GM21825 (cell line): ENCODE measurements around the gene ICAM4.
"Not testable (repeated sequence)": the region's sequence is repeated elsewhere in the genome, so short reads cannot be mapped to it uniquely, and the experiment has no call there.

Source experiments
- ATAC-seq: cut with Tn5 transposase; IDR thresholded peaks from one replicate; pipeline ENCODE4 v1.9.1; 2021; ENCODE audit warnings: mild to moderate bottlenecking, moderate library complexity; ENCODE audit not compliant: unreplicated experiment

ICAM4 gene

GRCh38 chr19:10336725-10337124 is 50.0 kb downstream of the ICAM4 start:
- not testable (repeated sequence) for ATAC-seq
